K562 (cell line): ENCODE results near the gene SOCS6. TPM values are rescaled to one million over a fixed set of nuclear protein-coding genes. Genes with fewer than 3 reads are reported as not detected.

Experiments used
- ATAC-seq: fragments of 200-7000 bp; cut with Tn5 transposase; 3 replicates; pipeline ENCODE4 v1.9.1; 2020; ENCODE audit warnings: moderate library complexity
- BruUV-seq: library from RNA; stranded (reverse); fragments of 400-500 nt; replicated peaks from 2 replicates; lab custom pipeline; 2021; lab: Mats Ljungman, UMichigan
- CTCF ChIA-PET: fragments of 300-600 bp; formaldehyde crosslinking; extraction: SDS; loops from one replicate; lab custom pipeline; 2021; ENCODE audit warnings: low intra/inter-chr PET ratio; lab: Yijun Ruan, JAX
- POLR2A ChIA-PET: fragments of 300-600, 350-650 bp; sonication (Branson Sonifier 250); formaldehyde crosslinking; extraction: SDS; loops from one replicate; lab custom pipeline; 2021; ENCODE audit warnings: antibody characterized with exemption, inconsistent platforms; lab: Yijun Ruan, JAX
- DNase-seq, 4 experiments: peaks; one replicate each; pipeline versions ENCODE4 v3.0.0 to v3.0.0-alpha.2; 2011 to 2018; ENCODE audit warnings: low spot score in 3 of 4, mixed read lengths in 3 of 4; ENCODE audit errors: extremely low read depth in 1 of 4
- FAIRE-seq: peaks from 2 replicates; lab custom pipeline; 2011; peaks lifted over from hg19 to GRCh38; lab: Jason Lieb, UNC
- H2AFZ ChIP-seq: 2 replicates; pipeline ENCODE4 v1.6.0; 2011; ENCODE audit warnings: low read depth, low read length, control low read depth, inconsistent platforms
- H3K27ac ChIP-seq: fragments of 200-600 bp; 3 replicates; pipeline ENCODE4 v1.8.0; 2011; ENCODE audit warnings: low read depth, mild to moderate bottlenecking, control low read depth, inconsistent platforms, low read length, moderate library complexity, mixed read lengths; ENCODE audit errors: extremely low read depth
- H3K27me3 ChIP-seq, 2 experiments: fragments of 300-600 bp in 1 of 2; 2 replicates in 1 of 2; 3 replicates in 1 of 2; pipeline versions ENCODE4 v1.6.0 to v1.8.0; 2011; ENCODE audit warnings: inconsistent platforms in 2 of 2, low read length in 2 of 2, mild to moderate bottlenecking in 1 of 2, mixed read lengths in 1 of 2, moderate library complexity in 1 of 2; ENCODE audit not compliant: control insufficient read depth in 2 of 2, insufficient read depth in 2 of 2
- H3K36me3 ChIP-seq: fragments of 300-600 bp; 3 replicates; pipeline ENCODE4 v1.8.0; 2011; ENCODE audit warnings: mild to moderate bottlenecking, low read length, inconsistent platforms; ENCODE audit not compliant: control insufficient read depth, insufficient read depth
- H3K4me1 ChIP-seq, 2 experiments: fragments of 200-600 bp in 1 of 2; replicated peaks in 1 of 2; 2 replicates in 1 of 2; 3 replicates in 1 of 2; pipeline versions ENCODE4 v1.5.1 to v1.8.0; 2011; ENCODE audit warnings: inconsistent platforms in 2 of 2, low read length in 2 of 2, mild to moderate bottlenecking in 1 of 2, mixed read lengths in 1 of 2, moderate library complexity in 1 of 2; ENCODE audit not compliant: control insufficient read depth in 2 of 2, insufficient read depth in 2 of 2
- H3K4me2 ChIP-seq: 2 replicates; pipeline ENCODE4 v1.6.1; 2011; ENCODE audit warnings: low read length, control low read depth, inconsistent platforms, mixed read lengths; ENCODE audit not compliant: insufficient read depth
- H3K4me3 ChIP-seq: fragments of 200-600 bp; sonication (generic), shearing (Covaris generic); 2 replicates; pipeline ENCODE4 v1.5.1; 2016; ENCODE audit warnings: control low read depth, inconsistent platforms
- H3K79me2 ChIP-seq: fragments of 200-600 bp; 3 replicates; pipeline ENCODE4 v1.8.0; 2011; ENCODE audit warnings: low read length, inconsistent platforms; ENCODE audit not compliant: control insufficient read depth, insufficient read depth
- H3K9ac ChIP-seq, 2 experiments: 2 replicates each; pipeline versions ENCODE4 v1.6.0 to v1.6.1; 2011; ENCODE audit warnings: low read depth in 2 of 2, low read length in 2 of 2, control low read depth in 1 of 2, inconsistent platforms in 1 of 2, mild to moderate bottlenecking in 1 of 2, mixed read lengths in 1 of 2; ENCODE audit not compliant: insufficient read depth in 1 of 2
- H3K9me1 ChIP-seq: one replicate; pipeline ENCODE4 v1.6.0; 2011; ENCODE audit warnings: inconsistent platforms, mild to moderate bottlenecking, low read length, moderate library complexity; ENCODE audit not compliant: control insufficient read depth, insufficient read depth
- H3K9me3 ChIP-seq: replicated peaks from 2 replicates; pipeline ENCODE4 v1.5.1; 2011; ENCODE audit warnings: low read depth, low read length, inconsistent platforms; ENCODE audit not compliant: control insufficient read depth, insufficient read depth
- H4K20me1 ChIP-seq: replicated peaks from 2 replicates; pipeline ENCODE4 v1.6.1; 2011; ENCODE audit warnings: low read length, inconsistent platforms, mixed read lengths; ENCODE audit not compliant: control insufficient read depth, insufficient read depth
- ARID4B ChIP-seq: sonication (generic); formaldehyde crosslinking; IDR thresholded peaks from 2 replicates; pipeline ENCODE4 v1.8.0; 2022; ENCODE audit warnings: mild to moderate bottlenecking, missing genetic modification reagents
- ELF1 ChIP-seq: fragments of 200-800 bp; sonication (Bioruptor generic); IDR thresholded peaks from 2 replicates; pipeline ENCODE4 v1.6.1; 2016; ENCODE audit warnings: missing genetic modification characterization, missing compliant biosample characterization
- GTF2F1 ChIP-seq: IDR thresholded peaks from 2 replicates; pipeline ENCODE4 v1.6.1; 2011; ENCODE audit warnings: low read depth, low read length, improper control_type of control experiment
- HLTF ChIP-seq: fragments of 450-650 bp; IDR thresholded peaks from 2 replicates; pipeline ENCODE4 v1.6.1; 2016
- HNRNPLL ChIP-seq: fragments of 200-400 bp; formaldehyde crosslinking; IDR thresholded peaks from 2 replicates; pipeline ENCODE4 v1.6.1; 2017; ENCODE audit warnings: low read length, low read depth, mild to moderate bottlenecking; ENCODE audit not compliant: poor library complexity, severe bottlenecking
- MYBL2 ChIP-seq, 2 experiments: fragments of 450-650 bp in 1 of 2; sonication (generic) in 1 of 2; formaldehyde crosslinking in 1 of 2; IDR thresholded peaks; 2 replicates each; pipeline versions ENCODE4 v1.6.1 to v1.8.1; 2017 to 2022; ENCODE audit warnings: borderline replicate concordance in 1 of 2, inconsistent platforms in 1 of 2, low read depth in 1 of 2, mild to moderate bottlenecking in 1 of 2, missing genetic modification reagents in 1 of 2, moderate library complexity in 1 of 2
- NFATC3 ChIP-seq: fragments of 450-650 bp; IDR thresholded peaks from 2 replicates; pipeline ENCODE4 v1.6.1; 2017; ENCODE audit warnings: mild to moderate bottlenecking
- POLR3G ChIP-seq: IDR thresholded peaks from 2 replicates; pipeline ENCODE4 v1.6.1; 2011; ENCODE audit not compliant: insufficient read length, insufficient replicate concordance; ENCODE audit errors: extremely low read depth
- RBFOX2 ChIP-seq: fragments of 200-400 bp; formaldehyde crosslinking; IDR thresholded peaks from 2 replicates; pipeline ENCODE4 v1.6.1; 2017; ENCODE audit warnings: low read depth, mild to moderate bottlenecking, low read length, moderate library complexity
- SIN3B ChIP-seq: fragments of 450-650 bp; IDR thresholded peaks from 2 replicates; pipeline ENCODE4 v1.6.1; 2017; ENCODE audit warnings: low read depth, mild to moderate bottlenecking, moderate library complexity
- SMAD2 ChIP-seq: fragments of 150-350 bp; IDR thresholded peaks from 2 replicates; pipeline ENCODE4 v1.6.1; 2014; ENCODE audit warnings: low read depth, mild to moderate bottlenecking, low read length
- THRB ChIP-seq: fragments of 450-650 bp; formaldehyde crosslinking; conservative IDR thresholded peaks from 2 replicates; pipeline ENCODE4 v1.4.0; 2022; ENCODE audit warnings: mild to moderate bottlenecking, missing genetic modification characterization
- UBTF ChIP-seq, 2 experiments: IDR thresholded peaks; 2 replicates each; pipeline ENCODE4 v1.6.1; 2012; ENCODE audit warnings: improper control_type of control experiment in 2 of 2, low read depth in 2 of 2, low read length in 2 of 2, borderline replicate concordance in 1 of 2
- ZNF3 ChIP-seq: fragments of 250-450 bp; sonication (Bioruptor Pico); IDR thresholded peaks from 2 replicates; pipeline ENCODE4 v1.5.0; 2021; ENCODE audit warnings: mild to moderate bottlenecking, moderate library complexity
- WGBS: fragments of 100-300 bp; shearing (Covaris generic); methylation state at CpG from one replicate; pipeline ENCODE4 v1.1.6; 2016; ENCODE audit warnings: low coverage, mixed read lengths; ENCODE audit not compliant: insufficient coverage; ENCODE audit errors: missing lambda C conversion rate; 5-methylcytosine and 5-hydroxymethylcytosine counted together
- in situ Hi-C: fragments of 300-500 bp; cut with MboI; formaldehyde crosslinking; loops from 4 replicates; pipeline ENCODE4 v1.15.0; 2018; ENCODE audit warnings: inconsistent platforms, mixed read lengths
- intact Hi-C: fragments of 100-400 bp; cut with micrococcal nuclease; formaldehyde crosslinking; loops from 2 replicates; pipeline ENCODE4 v1.14.2; 2022
- polyA plus RNA-seq, 8 experiments: library from polyadenylated mRNA; depleted of rRNA in 4 of 8; stranded (reverse) in 5 of 8; unstranded in 3 of 8; fragments of >200 nt; fragmentation: Nextera tagmentation in 2 of 8; fragmentation: Illumina TruSeq in 1 of 8; extraction: Ambion mirVana in 2 of 8; extraction: Trizol in 1 of 8; gene quantifications; 2 replicates each; pipeline versions ENCODE4 v1.2.1 to v1.2.3, GENCODE V29; 2011 to 2014; ENCODE audit warnings: inconsistent platforms in 1 of 8, missing spikeins in 1 of 8
- total RNA-seq, 7 experiments: library from RNA; depleted of rRNA in 6 of 7; stranded (reverse); fragments of >200 nt in 6 of 7; fragmentation: Illumina TruSeq in 2 of 7; extraction: Trizol in 2 of 7; gene quantifications; 2 replicates each; pipeline versions ENCODE4 v1.2.1 to v1.2.3, GENCODE V29; 2011 to 2021; ENCODE audit warnings: low replicate concordance in 1 of 7

The SOCS6 gene
- total and polyA plus RNA-seq, 9 of the 15 experiments (the other 6 are each of a cell fraction or from before 2014, with no cell fraction given) = 2.5 to 7.1 (median 5.6) TPM

- ATAC-seq (no peak), DNase-seq (no peak), FAIRE-seq (no peak)
- H3K4me3 ChIP-seq = no peak overlapping the region
- intact Hi-C loops (loop anchor here (5.0 to 10.0 kb wide), 2 partner anchors 70 to 87 kb away; partner anchors contain the start of gene RTTN), in situ Hi-C loops (no loop called here)
- no peaks in the 10 kb centered on the region for H3K9me1 ChIP-seq
- 56% methylated on average over 5 of the region's 5 CpGs for WGBS
- peaks cover 8 to 33% of the 10 kb centered on the region in 2 experiments; a peak in 4 of 5 replicates for H3K4me1 ChIP-seq
- H4K20me1 ChIP-seq = peaks cover 8% of the 10 kb centered on the region
- no TSS peak for BruUV-seq
- CTCF ChIA-PET = no interaction called here
- H3K27ac ChIP-seq = no peak overlapping the region
- H3K27me3 ChIP-seq = no peaks in the 10 kb centered on the region
- H2AFZ ChIP-seq = no peak overlapping the region
- no peak overlapping the region for H3K9ac ChIP-seq
- no peaks in the 10 kb centered on the region for H3K9me3 ChIP-seq
- no peak overlapping the region for H3K4me2 ChIP-seq
- peaks cover 98% of the 10 kb centered on the region for H3K79me2 ChIP-seq
- H3K36me3 ChIP-seq = no peaks in the 10 kb centered on the region; the same call in 2 of the 3 replicates
- POLR2A ChIA-PET = no interaction called here
- TF ChIP-seq ZNF3 (CRISPR knock-in tag) (no peak), ARID4B (CRISPR knock-in tag) (no peak), RBFOX2 (no peak), NFATC3 (no peak), ELF1 (tag) (no peak), HLTF (no peak), SIN3B (no peak), SMAD2 (no peak), GTF2F1 (no peak), HNRNPLL (no peak), UBTF (IDR thresholded peaks at IDR 0.05; ENCODE audit: borderline replicate concordance in 1 of 2, low read depth in 2 of 2, low read length in 2 of 2) (no peak), MYBL2 (IDR thresholded peaks at IDR 0.05; ENCODE audit: low read depth) (no peak), MYBL2 (CRISPR knock-in tag; IDR thresholded peaks at IDR 0.05; ENCODE audit: borderline replicate concordance) (no peak), THRB (CRISPR knock-in tag) (no peak), POLR3G (no peak)
Measured at GRCh38 chr18:70294471-70295191, 5.8 kb downstream of the SOCS6 start.
